Esophagus squamous epithelium (tissue), 4 donors: Measurements from ENCODE around the gene KRTAP5-6.

Experiments used
- POLR2A ChIP-seq, 4 donors: fragments of 450-650 bp; IDR thresholded peaks; one replicate each; pipeline ENCODE4 v1.6.1; 2017; ENCODE audit warnings: antibody characterized with exemption in 4 of 4, mild to moderate bottlenecking in 4 of 4, moderate library complexity in 3 of 4
- TF ChIP-seq, protein P1 (sequence below), 6 experiments: fragments of 450-650 bp in 4 of 6; fragments of 200-600 bp in 2 of 6; sonication (generic) in 2 of 6; IDR thresholded peaks; one replicate each; pipeline ENCODE4 v1.5.1; 2016 to 2019; ENCODE audit warnings: antibody characterized with exemption in 6 of 6, mild to moderate bottlenecking in 4 of 6, moderate library complexity in 4 of 6

DNA sequence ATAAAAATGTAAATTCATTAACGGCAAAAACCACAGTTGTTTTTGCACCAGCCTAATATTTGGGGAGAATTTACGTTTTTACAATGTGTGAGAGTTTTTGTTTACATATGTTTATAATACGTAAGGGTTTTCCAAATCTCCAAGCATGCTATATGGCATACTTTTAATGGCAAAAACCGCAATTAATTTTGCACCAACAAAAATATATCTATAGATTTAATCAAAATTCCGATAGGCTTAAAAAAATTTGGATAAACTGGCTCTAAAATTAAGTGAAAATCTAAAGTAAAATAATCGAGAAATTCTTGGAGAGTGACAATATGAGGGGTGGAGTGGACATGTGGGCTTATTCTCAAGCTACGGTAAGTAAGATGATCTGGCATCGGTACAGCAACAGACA lies 22.8 kb downstream of the KRTAP5-6 start:
- TF ChIP-seq, protein P1, sequence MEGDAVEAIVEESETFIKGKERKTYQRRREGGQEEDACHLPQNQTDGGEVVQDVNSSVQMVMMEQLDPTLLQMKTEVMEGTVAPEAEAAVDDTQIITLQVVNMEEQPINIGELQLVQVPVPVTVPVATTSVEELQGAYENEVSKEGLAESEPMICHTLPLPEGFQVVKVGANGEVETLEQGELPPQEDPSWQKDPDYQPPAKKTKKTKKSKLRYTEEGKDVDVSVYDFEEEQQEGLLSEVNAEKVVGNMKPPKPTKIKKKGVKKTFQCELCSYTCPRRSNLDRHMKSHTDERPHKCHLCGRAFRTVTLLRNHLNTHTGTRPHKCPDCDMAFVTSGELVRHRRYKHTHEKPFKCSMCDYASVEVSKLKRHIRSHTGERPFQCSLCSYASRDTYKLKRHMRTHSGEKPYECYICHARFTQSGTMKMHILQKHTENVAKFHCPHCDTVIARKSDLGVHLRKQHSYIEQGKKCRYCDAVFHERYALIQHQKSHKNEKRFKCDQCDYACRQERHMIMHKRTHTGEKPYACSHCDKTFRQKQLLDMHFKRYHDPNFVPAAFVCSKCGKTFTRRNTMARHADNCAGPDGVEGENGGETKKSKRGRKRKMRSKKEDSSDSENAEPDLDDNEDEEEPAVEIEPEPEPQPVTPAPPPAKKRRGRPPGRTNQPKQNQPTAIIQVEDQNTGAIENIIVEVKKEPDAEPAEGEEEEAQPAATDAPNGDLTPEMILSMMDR (IDR thresholded peaks at IDR 0.05): no peak
- TF ChIP-seq POLR2A (IDR thresholded peaks at IDR 0.05): no peak
